HUES6 (cell line): ENCODE data around the gene IL4I1.
"Not testable (repeated sequence)": the region's sequence is repeated elsewhere in the genome, so short reads cannot be mapped to it uniquely, and the experiment has no call there.

Experiments
- H3K27ac ChIP-seq: 2 replicates; pipeline ENCODE4 v1.7.0; 2013; ENCODE audit warnings: low read depth, mild to moderate bottlenecking, low read length, inconsistent platforms
- H3K27me3 ChIP-seq: 2 replicates; pipeline ENCODE4 v1.6.1; 2013; ENCODE audit warnings: low read length; ENCODE audit not compliant: control insufficient read depth, insufficient read depth
- H3K36me3 ChIP-seq: 2 replicates; pipeline ENCODE4 v1.6.1; 2013; ENCODE audit warnings: low read length; ENCODE audit not compliant: control insufficient read depth, insufficient read depth
- H3K4me1 ChIP-seq: 2 replicates; pipeline ENCODE4 v1.6.1; 2013; ENCODE audit warnings: low read length; ENCODE audit not compliant: control insufficient read depth, insufficient read depth
- H3K4me3 ChIP-seq: 2 replicates; pipeline ENCODE4 v1.5.1; 2013; ENCODE audit warnings: low read depth, low read length
- H3K9ac ChIP-seq: one replicate; pipeline ENCODE4 v1.6.1; 2013; ENCODE audit warnings: mild to moderate bottlenecking, low read length
- H3K9me3 ChIP-seq: 2 replicates; pipeline ENCODE4 v1.6.1; 2013; ENCODE audit warnings: low read depth, low read length; ENCODE audit not compliant: control insufficient read depth, insufficient read depth

IL4I1 gene

GRCh38 chr19:49896863-49897621 is at the start of gene IL4I1:
IL4I1 (minus strand) TSS chr19:49896887; CDS start chr19:49896160, 727 bp downstream.
- Histone ChIP-seq H3K36me3 (no peaks in the 10 kb centered on the region), H3K9me3 (no peaks in the 10 kb centered on the region), H3K9ac (peak within 1 kb of the TSS; percentile 26), H3K4me3 (no peak within 1 kb of the TSS), H3K4me1 (peaks cover 8% of the 10 kb centered on the region; the same call in 1 of the 2 replicates), H3K27ac (no peak within 1 kb of the TSS), H3K27me3 (peaks cover 12% of the 10 kb centered on the region)

- no peak overlapping the region for H3K27ac ChIP-seq
- no peak overlapping the region for H3K9ac ChIP-seq
- no peak overlapping the region for H3K4me3 ChIP-seq
- H3K9me3 ChIP-seq, result no peaks in the 10 kb centered on the region
- H3K4me1 ChIP-seq, result no peaks in the 10 kb centered on the region
- no peaks in the 10 kb centered on the region for H3K36me3 ChIP-seq
- H3K27me3 ChIP-seq, result no peaks in the 10 kb centered on the region; the same call in 1 of the 2 replicates
These were observed 49.7 kb upstream of the IL4I1 start for GRCh38 chr19:49946415-49946814.

- H3K4me1 ChIP-seq, H3K27me3 ChIP-seq, H3K9me3 ChIP-seq, H3K4me3 ChIP-seq, H3K9ac ChIP-seq, H3K27ac ChIP-seq, H3K36me3 ChIP-seq: not testable (repeated sequence)
These were observed 47.9 kb upstream of the IL4I1 start for GRCh38 chr19:49944567-49944966.

GRCh38 chr19:49940482-49940791 is 43.8 kb upstream of the IL4I1 start:
- H3K9ac ChIP-seq, result no peak overlapping the region
- no peaks in the 10 kb centered on the region; the same call in 1 of the 2 replicates for H3K27me3 ChIP-seq
- no peaks in the 10 kb centered on the region for H3K9me3 ChIP-seq
- no peaks in the 10 kb centered on the region for H3K4me1 ChIP-seq
- no peak overlapping the region for H3K4me3 ChIP-seq
- H3K27ac ChIP-seq, result no peak overlapping the region
- H3K36me3 ChIP-seq, result no peaks in the 10 kb centered on the region

GRCh38 chr19:49939721-49940481 is 43.2 kb upstream of the IL4I1 start:
- no peaks in the 10 kb centered on the region for H3K4me1 ChIP-seq
- no peak overlapping the region for H3K9ac ChIP-seq
- H3K27me3 ChIP-seq, result no peaks in the 10 kb centered on the region; the same call in 1 of the 2 replicates
- H3K9me3 ChIP-seq, result no peaks in the 10 kb centered on the region
- H3K27ac ChIP-seq, result no peak overlapping the region
- no peak overlapping the region for H3K4me3 ChIP-seq
- H3K36me3 ChIP-seq, result no peaks in the 10 kb centered on the region

GRCh38 chr19:49938662-49939061 is 42.0 kb upstream of the IL4I1 start:
- Histone ChIP-seq H3K36me3 (no peaks in the 10 kb centered on the region), H3K4me1 (no peaks in the 10 kb centered on the region), H3K9me3 (no peaks in the 10 kb centered on the region), H3K9ac (no peak overlapping the region), H3K27ac (no peak overlapping the region), H3K4me3 (no peak overlapping the region), H3K27me3 (no peaks in the 10 kb centered on the region; the same call in 1 of the 2 replicates)

- Histone ChIP-seq H3K36me3 (no peaks in the 10 kb centered on the region), H3K27me3 (no peaks in the 10 kb centered on the region; the same call in 1 of the 2 replicates), H3K27ac (no peak overlapping the region), H3K9me3 (no peaks in the 10 kb centered on the region), H3K4me3 (peak overlapping the region; percentile 43), H3K4me1 (no peaks in the 10 kb centered on the region), H3K9ac (no peak overlapping the region)
These were observed 41.2 kb upstream of the IL4I1 start for GRCh38 chr19:49937750-49938381.

GRCh38 chr19:49936549-49936948 is 39.9 kb upstream of the IL4I1 start:
- Histone ChIP-seq H3K27me3 (no peaks in the 10 kb centered on the region; the same call in 1 of the 2 replicates), H3K27ac (no peak overlapping the region), H3K36me3 (no peaks in the 10 kb centered on the region), H3K9me3 (no peaks in the 10 kb centered on the region), H3K4me3 (no peak overlapping the region), H3K4me1 (no peaks in the 10 kb centered on the region), H3K9ac (no peak overlapping the region)

GRCh38 chr19:49933643-49934042 is 37.0 kb upstream of the IL4I1 start:
- no peaks in the 10 kb centered on the region; the same call in 1 of the 2 replicates for H3K27me3 ChIP-seq
- H3K4me1 ChIP-seq, result peaks cover 3% of the 10 kb centered on the region; the same call in 1 of the 2 replicates
- no peaks in the 10 kb centered on the region for H3K9me3 ChIP-seq
- no peaks in the 10 kb centered on the region for H3K36me3 ChIP-seq
- no peak overlapping the region for H3K27ac ChIP-seq
- no peak overlapping the region for H3K9ac ChIP-seq
- no peak overlapping the region for H3K4me3 ChIP-seq

GRCh38 chr19:49932731-49933131 is 36.0 kb upstream of the IL4I1 start:
- H3K4me1 ChIP-seq, result peaks cover 9% of the 10 kb centered on the region
- no peak overlapping the region for H3K27ac ChIP-seq
- no peak overlapping the region for H3K9ac ChIP-seq
- H3K9me3 ChIP-seq, result no peaks in the 10 kb centered on the region
- peaks cover 2% of the 10 kb centered on the region for H3K36me3 ChIP-seq
- no peaks in the 10 kb centered on the region; the same call in 1 of the 2 replicates for H3K27me3 ChIP-seq
- H3K4me3 ChIP-seq, result no peak overlapping the region

- H3K36me3 ChIP-seq, result peaks cover 9% of the 10 kb centered on the region
- peaks cover 12% of the 10 kb centered on the region for H3K4me1 ChIP-seq
- H3K4me3 ChIP-seq, result no peak overlapping the region
- no peaks in the 10 kb centered on the region for H3K9me3 ChIP-seq
- no peaks in the 10 kb centered on the region; the same call in 1 of the 2 replicates for H3K27me3 ChIP-seq
- no peak overlapping the region for H3K9ac ChIP-seq
- H3K27ac ChIP-seq, result no peak overlapping the region
These were observed 35.4 kb upstream of the IL4I1 start for GRCh38 chr19:49932041-49932451.
